Erythroblast (primary cell): ENCODE data around the gene CLCA4.

Experiments used
- DNase-seq, 2 experiments: peaks; one replicate each; lab custom pipeline; 2025; lab: John Stamatoyannopoulos, UW
- GATA1 ChIP-seq: IDR thresholded peaks from 2 replicates; pipeline ENCODE4 v1.6.1; 2011; ENCODE audit warnings: low read depth, mild to moderate bottlenecking, control low read depth, low read length, moderate library complexity
- POLR2A ChIP-seq: IDR thresholded peaks from 2 replicates; pipeline ENCODE4 v1.6.1; 2011; ENCODE audit warnings: mild to moderate bottlenecking, low read length

CLCA4 gene

GRCh38 chr1:86616871-86617270 is 70.0 kb downstream of the CLCA4 start:
- TF ChIP-seq POLR2A, result no peak
- TF ChIP-seq GATA1, result no peak
- DNase-seq, result no peak

- TF ChIP-seq GATA1 (no peak), POLR2A (no peak)
- no peak for DNase-seq
Measured at GRCh38 chr1:86618358-86618757, 71.5 kb downstream of the CLCA4 start.

- DNase-seq, result no peak
- TF ChIP-seq GATA1 (no peak), POLR2A (no peak)
Measured at GRCh38 chr1:86619313-86619712, 72.4 kb downstream of the CLCA4 start.

DNA sequence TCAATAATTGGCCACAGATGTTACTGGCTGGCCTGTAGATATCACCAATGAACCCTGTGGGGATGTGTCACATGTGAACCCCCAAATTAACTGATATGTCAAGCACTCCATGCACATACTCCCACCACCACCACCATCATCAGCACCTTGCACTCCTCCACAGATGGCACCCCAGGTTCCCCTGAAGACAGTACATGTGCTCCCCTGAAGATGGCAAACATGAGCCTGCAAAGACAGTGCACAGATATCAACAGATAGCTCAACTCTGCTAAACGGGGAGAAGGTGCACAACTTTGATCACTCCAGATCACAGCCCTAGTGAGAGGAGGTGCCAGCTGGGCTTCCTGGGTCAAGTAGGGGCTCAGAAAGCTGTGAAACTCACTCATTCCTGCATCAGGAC is 74.4 kb downstream of the CLCA4 start:
- DNase-seq, result no peak
- TF ChIP-seq GATA1 (no peak), POLR2A (no peak)
